Islet precursor cell (in vitro differentiated cells): ENCODE data around the gene SLC8A3.

Experiments
- DNase-seq: peaks from one replicate; pipeline ENCODE4 v3.0.0-alpha.2; 2018

The SLC8A3 gene

GRCh38 chr14:70116278-70116677 is 72.5 kb downstream of the SLC8A3 start:
- DNase-seq, result peak; percentile 14

DNA sequence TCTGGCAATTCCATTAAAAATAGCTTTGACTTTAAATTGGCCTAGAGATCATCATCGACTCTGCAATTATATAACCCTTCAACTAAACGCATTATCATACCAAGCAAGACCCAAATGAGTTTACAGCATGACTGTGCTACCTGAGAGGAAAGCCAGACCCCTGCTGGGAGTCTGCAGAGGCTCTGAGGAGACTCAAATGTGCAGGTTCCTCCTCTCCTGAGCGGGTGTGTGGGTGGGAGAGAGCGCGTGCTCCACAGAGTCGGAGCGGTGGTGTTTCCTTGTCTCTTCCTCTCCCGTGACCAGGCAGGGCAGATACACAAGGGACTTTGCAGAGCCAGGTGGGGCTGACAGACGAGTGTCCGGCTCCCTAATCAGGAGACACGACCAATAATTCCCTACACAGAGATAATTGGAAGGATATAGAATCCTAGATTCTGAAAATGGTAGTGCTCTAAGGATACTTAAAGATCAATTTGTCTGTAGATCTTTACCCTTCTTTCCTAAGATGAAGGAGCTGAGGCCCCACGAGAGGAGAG is 74.1 kb downstream of the SLC8A3 start:
- no peak for DNase-seq

GRCh38 chr14:70113211-70113610 is 75.5 kb downstream of the SLC8A3 start:
- DNase-seq, result no peak

DNA sequence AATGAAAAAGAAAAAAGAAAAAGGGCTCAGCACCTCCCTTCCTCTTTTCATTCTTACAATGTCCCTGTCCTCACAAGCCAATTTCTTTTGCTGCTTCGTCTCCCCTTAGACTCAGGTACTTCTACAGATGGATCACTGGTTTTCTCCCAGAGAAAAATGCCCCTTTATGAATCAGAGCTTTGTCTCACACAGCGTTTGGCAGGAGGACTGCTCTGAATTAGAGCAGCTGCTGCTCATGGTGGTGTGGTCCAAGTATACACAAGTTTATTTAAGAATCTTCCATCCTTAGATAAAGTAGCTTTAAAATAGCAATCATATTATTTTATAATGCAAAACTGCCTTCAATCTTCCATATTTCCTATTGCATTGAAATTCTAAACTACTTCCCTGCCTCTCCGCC is 80.3 kb downstream of the SLC8A3 start:
- DNase-seq, result no peak

DNA sequence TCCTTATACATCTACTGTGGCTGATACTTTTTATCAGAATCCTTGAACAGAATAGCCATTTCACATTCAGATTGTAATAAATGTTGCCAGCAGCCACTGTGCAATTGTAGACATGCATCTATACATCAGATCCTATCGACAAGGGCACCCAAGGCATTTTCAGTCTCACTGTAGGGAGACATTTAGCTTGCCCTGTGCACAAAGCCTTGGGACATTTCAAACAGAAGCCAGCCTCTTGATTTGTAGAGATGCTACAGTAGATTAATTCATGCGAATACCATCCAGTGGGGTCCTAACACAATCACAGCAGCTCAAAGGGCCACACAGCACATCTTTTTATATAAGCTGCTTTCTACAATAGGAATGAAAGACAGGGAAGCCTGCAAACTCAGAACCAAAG is 81.4 kb downstream of the SLC8A3 start:
- no peak for DNase-seq

DNA sequence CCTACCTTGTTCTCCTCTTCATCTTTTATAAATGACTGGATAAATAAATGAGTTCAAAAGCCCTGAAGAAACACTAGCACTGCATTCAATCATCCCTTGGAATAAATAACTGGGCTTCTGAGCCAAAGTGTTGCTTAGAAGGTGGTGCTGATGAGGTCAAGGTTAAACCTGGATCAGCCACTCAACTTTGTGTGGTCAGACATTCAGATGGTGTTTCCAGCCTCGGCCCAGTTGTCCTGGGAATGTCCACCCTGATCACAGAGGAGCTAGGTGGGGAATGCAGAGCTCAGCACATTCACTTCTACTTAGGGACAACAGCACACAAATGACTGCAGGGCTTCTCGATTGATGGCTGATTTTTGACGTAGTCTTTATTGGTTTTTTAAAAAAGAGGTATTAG is 88.7 kb downstream of the SLC8A3 start:
- DNase-seq, result no peak

DNA sequence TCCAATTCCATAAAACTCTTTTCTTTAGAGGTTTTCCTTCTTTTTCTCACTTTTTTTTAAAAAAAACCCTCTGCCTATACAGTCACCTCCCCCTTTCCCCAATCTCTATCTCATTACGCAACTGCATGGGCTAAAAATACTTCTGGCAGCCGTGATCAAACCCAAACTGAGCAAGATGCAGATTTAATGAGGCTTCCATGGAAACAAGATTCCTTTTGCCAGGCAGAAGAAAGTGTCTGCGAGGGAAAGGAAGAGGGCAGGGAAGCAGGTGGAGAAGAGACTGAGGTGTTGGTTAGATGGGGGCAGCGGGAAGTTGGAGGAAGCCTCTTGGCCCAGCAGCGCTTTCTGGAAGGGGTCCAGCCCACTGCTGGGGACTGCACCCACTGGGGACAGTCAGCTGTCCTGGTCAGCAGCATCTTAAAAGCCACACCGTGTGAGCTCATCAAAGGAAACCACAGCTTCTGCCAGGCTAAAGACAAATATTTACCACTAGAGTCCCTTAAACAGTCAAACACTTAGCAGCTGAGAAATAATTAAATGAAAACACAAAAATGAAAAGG is 90.4 kb downstream of the SLC8A3 start:
- DNase-seq, result no peak

DNA sequence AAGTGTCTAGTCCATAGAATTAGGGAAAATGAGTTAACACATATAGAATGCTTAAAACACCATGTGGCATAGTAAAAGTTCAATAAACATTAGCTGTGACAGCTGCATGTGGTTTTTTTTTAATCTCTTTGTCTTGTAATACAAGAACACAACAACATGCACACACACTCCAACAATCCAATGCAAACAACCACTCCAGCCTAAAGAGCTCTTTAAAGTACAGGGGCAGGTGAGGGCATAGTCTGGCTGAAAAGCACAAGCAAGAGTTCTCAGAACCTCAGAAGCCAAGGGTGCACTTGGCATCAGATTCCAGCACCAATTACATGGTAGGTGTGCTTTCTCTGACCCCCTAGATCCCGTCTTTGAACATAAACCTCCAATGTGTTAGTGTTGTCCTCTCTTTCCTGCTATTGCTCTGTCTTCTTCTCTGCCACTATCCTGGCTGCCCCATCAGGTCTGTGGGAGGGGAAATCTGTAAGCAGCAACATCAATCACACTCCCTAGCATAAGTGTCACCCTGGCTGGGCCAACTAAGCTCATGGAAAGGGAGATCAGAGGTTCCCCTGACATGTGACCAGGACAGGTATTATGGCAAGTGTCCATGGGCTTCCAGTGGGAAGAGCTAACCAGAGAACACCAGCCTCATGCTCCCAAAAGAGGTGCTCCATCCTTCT is 91.0 kb downstream of the SLC8A3 start:
- DNase-seq, result no peak

GRCh38 chr14:70096866-70097265 is 91.9 kb downstream of the SLC8A3 start:
- DNase-seq, result peak; percentile 68

- DNase-seq, result no peak
Observed at GRCh38 chr14:70094631-70095030, 94.1 kb downstream of the SLC8A3 start.

DNA sequence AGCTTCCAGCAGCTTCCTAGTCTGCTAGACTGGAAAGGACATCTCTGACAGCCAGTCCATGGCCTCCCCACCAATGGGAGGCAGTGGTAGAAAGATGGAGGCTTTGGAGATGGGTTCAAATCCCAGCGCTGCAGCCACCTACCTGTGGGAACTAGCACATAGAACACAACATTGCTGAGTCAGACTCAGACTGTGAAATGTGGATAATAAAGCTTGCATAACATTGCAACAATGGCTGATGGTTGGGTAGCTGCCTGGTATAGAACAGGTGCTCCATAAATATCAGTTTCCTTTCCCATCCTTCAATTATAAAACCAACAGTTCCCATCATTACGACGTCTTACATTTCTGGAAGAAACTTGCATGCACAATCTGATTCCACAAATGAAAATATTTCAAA is 94.6 kb downstream of the SLC8A3 start:
- DNase-seq, result no peak

GRCh38 chr14:70093156-70093555 is 95.6 kb downstream of the SLC8A3 start:
- no peak for DNase-seq

- DNase-seq, result no peak
Observed at GRCh38 chr14:70087380-70087697, 101.4 kb downstream of the SLC8A3 start.

DNA sequence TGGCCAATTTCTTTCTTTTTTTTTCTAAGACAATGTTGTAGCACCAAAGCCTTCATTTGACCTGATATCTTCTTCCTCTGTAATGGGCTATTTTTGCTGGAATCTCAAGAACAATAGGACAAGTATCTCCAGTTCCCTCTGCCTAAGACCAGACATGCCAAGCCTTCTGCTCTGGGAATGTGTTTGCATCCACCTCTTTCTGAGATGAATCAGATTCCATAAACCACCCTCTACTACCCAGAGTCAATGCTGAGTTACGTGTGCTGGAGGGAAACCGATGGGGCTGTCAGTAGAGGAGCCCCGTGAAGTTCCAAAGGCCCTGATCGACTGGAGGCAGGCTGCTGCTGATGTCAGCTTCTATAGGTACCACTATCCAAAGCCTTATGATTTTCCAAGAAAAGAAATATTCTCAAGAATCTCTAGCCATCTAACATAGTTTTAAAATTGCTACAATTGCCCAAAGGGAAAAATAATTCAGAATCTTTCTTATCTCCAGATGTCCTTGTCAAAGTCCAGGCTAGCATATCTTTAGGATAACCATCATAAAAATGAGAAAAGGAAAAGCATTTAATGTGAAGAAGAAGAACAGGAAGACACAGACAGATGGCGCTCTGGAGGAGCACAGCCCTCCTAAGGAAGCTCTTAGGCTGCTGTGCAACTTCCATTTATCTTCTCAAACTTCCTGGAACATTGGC is 101.9 kb downstream of the SLC8A3 start:
- DNase-seq, result no peak

GRCh38 chr14:70084226-70084625 is 104.5 kb downstream of the SLC8A3 start:
- no peak for DNase-seq

DNA sequence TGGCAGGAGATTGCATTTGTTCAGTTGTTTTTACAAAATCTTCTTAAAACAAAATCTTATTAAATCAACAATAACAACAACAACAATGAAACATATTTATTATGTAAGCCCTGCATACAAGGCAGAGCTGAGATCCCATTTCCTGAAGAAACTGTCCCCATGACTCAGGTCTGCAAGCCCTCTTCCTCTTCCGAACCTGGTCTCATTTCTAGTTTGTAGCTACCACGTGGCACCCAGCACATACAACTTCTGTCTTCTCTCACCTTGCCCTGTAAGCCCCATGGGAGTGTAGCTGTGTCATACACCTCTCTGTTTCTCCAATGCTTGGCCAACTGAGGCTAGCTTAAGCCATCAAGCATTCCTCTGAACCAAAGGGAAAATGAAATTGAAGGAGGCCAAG is 106.4 kb downstream of the SLC8A3 start:
- no peak for DNase-seq

DNA sequence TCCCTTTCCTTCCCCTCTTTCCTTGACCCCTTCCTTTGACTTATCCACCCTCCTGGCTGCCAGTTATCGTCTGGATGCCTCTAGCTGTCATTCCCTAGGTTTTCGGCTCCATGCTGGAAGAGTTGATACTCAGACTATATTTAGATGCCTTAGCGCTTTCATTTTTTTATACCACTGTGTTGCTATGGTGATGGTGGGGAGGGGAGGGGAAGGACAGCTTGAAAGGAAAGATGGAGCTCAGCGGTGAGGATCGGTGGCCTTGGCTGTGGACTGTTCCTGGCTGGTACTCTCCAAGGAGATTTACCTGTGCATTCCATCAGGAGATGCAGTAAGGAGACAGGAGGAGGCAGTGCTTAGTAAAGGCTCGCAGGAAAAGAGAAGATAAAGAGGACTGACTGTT is 108.7 kb downstream of the SLC8A3 start:
- peak; percentile 16 for DNase-seq

GRCh38 chr14:70078329-70078728 is 110.4 kb downstream of the SLC8A3 start:
- DNase-seq, result no peak

GRCh38 chr14:70077720-70078119 is 111.0 kb downstream of the SLC8A3 start:
- no peak for DNase-seq

DNA sequence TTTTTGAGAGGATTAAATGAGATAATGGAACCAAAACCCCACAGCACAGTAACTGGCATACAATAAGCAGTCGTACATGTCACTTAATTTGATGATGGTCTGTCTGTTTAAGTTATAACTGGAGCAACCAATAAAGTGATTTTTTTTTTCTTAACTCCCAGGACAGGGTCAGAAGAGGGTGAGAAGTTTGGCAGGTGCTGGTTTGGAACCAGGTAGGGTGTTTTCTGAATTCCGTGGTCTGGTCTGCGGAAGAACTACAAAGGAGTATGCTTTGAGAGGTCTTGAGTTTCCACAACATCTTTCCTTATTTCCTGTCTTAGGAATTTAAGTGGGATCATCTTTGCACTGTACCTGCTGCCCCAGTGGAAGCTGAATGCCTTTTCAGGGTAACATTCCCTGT is 111.7 kb downstream of the SLC8A3 start:
- DNase-seq, result no peak

DNA sequence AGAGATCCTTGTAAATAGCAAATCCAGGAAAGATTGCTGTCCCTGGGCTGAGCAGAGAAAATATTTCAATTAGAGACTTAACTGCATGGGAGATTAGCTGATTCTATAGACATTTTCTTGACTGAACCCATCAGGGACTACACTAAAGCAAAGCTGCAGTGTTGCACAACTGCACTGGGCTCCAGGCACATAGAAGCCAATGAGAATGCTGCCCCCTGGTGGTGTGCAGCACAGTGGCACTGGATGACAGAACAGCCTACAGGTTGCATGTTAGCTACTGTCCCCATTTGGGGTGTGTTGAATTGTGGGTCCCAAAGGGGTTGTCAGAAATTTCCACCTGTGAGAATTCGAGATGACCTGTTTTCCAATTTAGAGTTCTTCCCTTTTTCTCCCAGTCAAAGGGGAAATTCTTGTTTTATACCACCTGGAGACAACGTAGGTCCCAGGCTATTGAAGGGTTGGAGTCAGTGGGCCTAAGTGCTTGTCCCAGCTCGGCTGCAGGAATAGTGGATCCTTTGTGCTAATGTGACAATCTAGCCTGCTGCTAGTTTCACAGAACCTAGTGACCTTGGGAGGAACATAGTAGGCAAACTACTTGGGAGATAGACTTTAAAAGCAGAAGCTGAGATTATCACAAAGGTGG is 114.7 kb downstream of the SLC8A3 start:
- DNase-seq, result peak; percentile 77

DNA sequence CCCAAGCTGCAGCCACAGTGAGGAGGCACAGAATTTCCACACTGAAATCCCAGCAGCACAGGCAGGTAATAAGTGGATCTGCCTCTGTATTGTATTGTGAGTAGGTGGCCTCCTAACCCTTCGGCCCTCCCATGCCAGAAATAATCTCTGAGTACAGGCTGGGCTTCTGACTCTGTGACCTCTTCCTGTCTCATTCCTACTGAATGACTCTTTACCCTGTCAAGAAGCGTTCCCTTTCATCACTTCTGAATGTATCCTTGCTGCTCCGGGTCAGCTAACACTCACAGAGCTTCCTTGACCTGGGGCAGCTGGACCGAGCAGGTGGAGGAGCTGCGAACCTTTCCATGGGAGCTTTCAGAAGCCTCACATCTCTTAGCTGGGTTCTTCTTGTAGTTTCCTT is 119.6 kb downstream of the SLC8A3 start:
- DNase-seq, result no peak

DNA sequence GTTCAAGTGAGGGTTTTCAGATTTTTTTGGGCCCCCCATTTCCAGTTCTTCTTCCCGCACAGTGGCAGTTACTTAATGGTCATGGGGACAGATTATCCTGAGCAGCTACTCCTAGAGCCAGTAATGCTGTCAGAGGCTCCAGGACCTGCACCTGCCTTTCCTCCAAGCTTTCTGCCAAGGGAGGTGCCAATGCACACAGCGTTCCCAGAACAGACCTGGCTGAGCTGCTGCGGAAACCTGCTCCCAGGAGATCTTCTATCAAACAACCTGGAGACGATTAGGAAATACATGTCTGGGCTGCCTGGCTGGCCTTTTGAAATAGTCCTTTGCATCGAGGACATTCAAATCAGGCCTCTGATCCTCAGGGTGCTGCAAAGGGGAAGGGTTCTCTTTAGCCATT is 120.9 kb downstream of the SLC8A3 start:
- no peak for DNase-seq
